Peyer's patch (tissue), 4 donors: ENCODE measurements around the gene LRRC25. TPM values are rescaled to one million over a fixed set of nuclear protein-coding genes. Genes with fewer than 3 reads are reported as not detected.
A peak's percentile ranks its signal among the peaks of the same experiment; 100 is the strongest.

ENCODE experiments used
- DNase-seq, 3 donors: peaks; one replicate each; pipeline ENCODE4 v3.0.0-alpha.2; 2017 to 2019
- H3K27ac ChIP-seq, 4 donors: fragments of 200-600 bp; sonication (generic); one replicate each; pipeline ENCODE4 v1.5.1; 2016 to 2019
- H3K27me3 ChIP-seq, 2 donors: fragments of 200-600 bp; sonication (generic); one replicate each; pipeline ENCODE4 v1.5.1; 2019
- H3K36me3 ChIP-seq, 3 donors: fragments of 200-600 bp; sonication (generic); one replicate each; pipeline ENCODE4 v1.5.1; 2016 to 2019
- H3K4me1 ChIP-seq, 4 donors: fragments of 200-600 bp; sonication (generic); one replicate each; pipeline ENCODE4 v1.5.1; 2016 to 2019
- H3K4me3 ChIP-seq, 4 donors: fragments of 200-600 bp; sonication (generic); 1 replicate in 3 of 4; 2 replicates in 1 of 4; pipeline ENCODE4 v1.5.1; 2016 to 2019; ENCODE audit warnings: mild to moderate bottlenecking in 1 of 4
- H3K9me3 ChIP-seq, 4 donors: fragments of 200-600 bp; sonication (generic); one replicate each; pipeline ENCODE4 v1.5.1; 2016 to 2019; ENCODE audit warnings: mild to moderate bottlenecking in 1 of 4
- CTCF ChIP-seq, 6 experiments: fragments of 450-650 bp in 4 of 6; fragments of 200-600 bp in 2 of 6; sonication (generic) in 1 of 6; IDR thresholded peaks; one replicate each; pipeline ENCODE4 v1.5.1; 2017 to 2019; ENCODE audit warnings: antibody characterized with exemption in 6 of 6, mild to moderate bottlenecking in 3 of 6, moderate library complexity in 1 of 6
- POLR2A ChIP-seq, 2 donors: fragments of 450-650 bp; IDR thresholded peaks; one replicate each; pipeline ENCODE4 v1.5.1; 2017; ENCODE audit warnings: antibody characterized with exemption in 2 of 2, mild to moderate bottlenecking in 2 of 2, moderate library complexity in 2 of 2
- total RNA-seq, 4 donors: library from RNA; depleted of rRNA; stranded (reverse); fragments of >200 nt; gene quantifications; one replicate each; pipeline ENCODE4 v1.1.0, GENCODE V29; 2016

LRRC25 gene
- total RNA-seq, 4 donors from 2014 or later = 2.5 to 4.2 (median 3.6) TPM

DNA sequence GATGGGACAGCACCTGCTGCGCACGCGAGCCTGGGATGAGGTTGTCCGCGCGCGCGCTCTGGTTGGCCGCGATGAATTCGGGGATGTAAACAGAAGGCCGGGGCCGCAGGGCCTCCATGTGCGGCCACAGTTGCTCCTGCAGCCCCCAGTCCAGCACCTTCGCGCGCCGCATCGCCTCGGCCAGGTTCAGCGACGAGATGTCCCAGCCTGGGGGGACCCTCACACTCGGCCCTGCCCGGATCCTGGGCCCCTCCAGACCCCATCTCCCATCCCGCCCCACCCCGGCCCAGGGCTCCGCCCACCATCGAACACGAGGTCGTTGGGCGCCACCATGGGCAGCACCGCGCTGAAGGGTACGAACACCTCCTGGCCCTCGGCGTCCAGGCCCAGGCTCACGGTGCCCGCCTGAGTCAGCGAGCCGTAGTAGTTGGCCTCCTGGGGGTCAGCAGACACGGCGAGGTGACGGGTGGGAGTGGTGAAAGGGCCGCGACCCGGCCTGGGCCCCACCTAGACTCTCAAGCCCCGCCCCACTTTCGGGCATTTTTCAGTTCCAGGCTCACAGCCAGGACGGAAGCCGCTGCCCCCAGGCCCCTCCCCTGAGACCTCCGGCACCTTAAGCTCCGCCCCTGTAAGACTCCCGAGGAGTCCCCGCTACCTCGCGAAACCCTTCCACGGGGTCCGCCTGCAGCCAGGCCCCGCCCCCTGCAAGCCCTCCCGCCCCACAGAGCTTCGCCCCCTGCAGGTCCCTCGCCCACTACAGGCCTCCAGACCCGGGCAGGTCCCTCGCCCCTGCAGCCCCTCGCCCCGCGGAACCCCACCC lies 39.5 kb upstream of the LRRC25 start:
- peak; percentile 73 to 95 (median 92) for DNase-seq
- Histone ChIP-seq H3K27ac (peak overlapping the region; percentile 5 to 78 (median 70)), H3K27me3 (no peaks in the 10 kb centered on the region)

DNA sequence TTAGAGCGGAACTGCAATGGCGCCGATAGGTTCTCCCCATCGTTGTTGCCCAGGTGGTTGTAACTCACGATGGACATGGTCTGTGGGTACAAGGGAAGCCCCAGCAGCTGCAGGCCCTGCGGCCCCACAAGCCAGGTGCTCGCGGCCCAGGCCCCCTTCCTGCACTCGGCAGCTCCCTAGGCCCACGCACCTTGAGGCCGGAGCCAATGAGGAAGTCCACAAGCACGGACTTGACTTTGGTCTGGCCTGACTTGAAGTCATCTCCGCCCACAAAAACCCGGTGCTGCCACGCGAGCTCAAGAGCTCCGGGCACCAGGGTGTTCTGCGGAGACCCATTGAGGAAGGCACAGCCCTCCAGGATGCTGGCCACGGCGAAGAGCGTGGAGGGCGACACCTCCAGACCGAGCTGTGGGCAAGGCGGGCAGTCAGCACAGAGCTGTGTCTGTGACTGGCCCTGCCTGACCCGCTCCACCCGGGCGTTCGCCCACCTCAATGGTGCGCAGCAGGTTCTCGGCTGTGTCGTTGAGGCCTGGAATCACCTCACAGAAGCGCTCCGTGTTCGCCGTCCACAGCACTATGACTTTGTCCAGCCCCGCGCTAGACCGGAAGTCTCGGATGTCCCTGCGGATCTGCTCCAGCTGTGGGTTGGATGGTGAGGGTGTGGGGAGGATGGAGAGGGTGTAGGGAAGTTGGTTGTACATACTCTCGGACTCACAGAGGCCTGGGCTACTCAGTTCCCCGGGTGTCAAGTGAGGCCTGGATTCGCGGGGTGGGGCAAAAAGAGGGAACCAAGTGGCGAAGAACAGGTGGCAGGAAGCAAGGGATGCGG lies 38.6 kb upstream of the LRRC25 start:
- Histone ChIP-seq H3K4me1 (peaks cover 0 to 35% (median 25%) of the 10 kb centered on the region in 4 donors), H3K4me3 (peak overlapping the region in 2 of 4 donors; percentile 62 to 65), H3K9me3 (no peaks in the 10 kb centered on the region), H3K36me3 (no peaks in the 10 kb centered on the region), H3K27ac (peak overlapping the region; percentile 5 to 78 (median 48)), H3K27me3 (no peaks in the 10 kb centered on the region)
- no peak for TF ChIP-seq POLR2A (IDR thresholded peaks at IDR 0.05)
- no peak for TF ChIP-seq CTCF (IDR thresholded peaks at IDR 0.05)
- peak in 1 of 3 donors; percentile 52 for DNase-seq

More for the DNA sequence above, 39.5 kb upstream of the LRRC25 start:
- no peaks in the 10 kb centered on the region for H3K9me3 ChIP-seq
- H3K4me1 ChIP-seq = peaks cover 0 to 35% (median 25%) of the 10 kb centered on the region in 4 donors
- no peak for TF ChIP-seq POLR2A (IDR thresholded peaks at IDR 0.05)
- no peak for TF ChIP-seq CTCF (IDR thresholded peaks at IDR 0.05)
- H3K36me3 ChIP-seq = no peaks in the 10 kb centered on the region
- peak overlapping the region; percentile 44 to 65 (median 62) for H3K4me3 ChIP-seq

GRCh38 chr19:18435178-18435841 lies 37.9 kb upstream of the LRRC25 start:
- H3K27me3 ChIP-seq = no peaks in the 10 kb centered on the region
- H3K27ac ChIP-seq = no peak overlapping the region
- DNase-seq = peak in 1 of 3 donors; percentile 57
- TF ChIP-seq CTCF (IDR thresholded peaks at IDR 0.05) (no peak), POLR2A (IDR thresholded peaks at IDR 0.05) (no peak)
- H3K36me3 ChIP-seq = no peaks in the 10 kb centered on the region
- H3K9me3 ChIP-seq = no peaks in the 10 kb centered on the region
- no peak overlapping the region for H3K4me3 ChIP-seq
- H3K4me1 ChIP-seq = peaks cover 0 to 35% (median 27%) of the 10 kb centered on the region in 4 donors

DNA sequence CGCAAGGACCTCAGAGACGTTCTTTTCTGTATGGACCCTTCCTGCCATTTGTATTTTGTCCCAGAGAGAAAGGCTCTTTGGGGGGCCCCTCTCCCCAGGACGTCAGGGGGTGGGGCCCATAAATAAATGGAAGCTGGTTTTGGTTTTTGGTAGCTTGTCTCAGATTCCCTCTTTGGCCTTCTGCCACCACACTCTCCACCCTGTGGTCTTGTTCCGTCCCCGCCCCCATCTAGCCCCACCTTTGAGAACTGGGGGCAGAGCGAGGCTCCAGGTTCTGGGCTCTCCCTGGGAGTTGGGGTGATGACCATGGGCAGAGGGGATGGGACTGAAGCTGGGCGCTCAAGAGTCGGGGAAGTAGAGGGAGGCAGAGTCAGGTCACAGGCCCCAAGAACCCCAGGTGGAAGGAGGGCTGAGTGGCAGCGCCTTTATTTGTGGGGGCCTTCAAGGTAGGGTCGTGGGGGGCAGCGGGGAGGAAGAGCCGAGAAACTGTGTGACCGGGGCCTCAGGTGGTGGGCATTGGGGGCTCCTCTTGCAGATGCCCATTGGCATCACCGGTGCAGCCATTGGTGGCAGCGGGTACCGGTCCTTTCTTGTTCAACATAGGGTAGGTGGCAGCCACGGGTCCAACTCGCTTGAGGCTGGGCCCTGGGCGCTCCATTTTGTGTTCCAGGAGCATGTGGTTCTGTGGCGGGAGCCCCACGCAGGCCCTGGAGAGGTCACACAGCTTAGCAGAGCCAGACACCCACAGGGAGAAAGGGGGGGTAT lies 37.2 kb upstream of the LRRC25 start:
- no peak for TF ChIP-seq CTCF (IDR thresholded peaks at IDR 0.05)
- no peak for TF ChIP-seq POLR2A (IDR thresholded peaks at IDR 0.05)
- H3K36me3 ChIP-seq = no peaks in the 10 kb centered on the region
- H3K27me3 ChIP-seq = no peaks in the 10 kb centered on the region
- H3K9me3 ChIP-seq = no peaks in the 10 kb centered on the region
- peak overlapping the region in 1 of 4 donors; percentile 59 for H3K27ac ChIP-seq
- DNase-seq = peak in 1 of 3 donors; percentile 50
- no peak overlapping the region for H3K4me3 ChIP-seq
- H3K4me1 ChIP-seq = peaks cover 0 to 41% (median 34%) of the 10 kb centered on the region in 4 donors
